H9 (cell line): ENCODE data around the gene DIMT1. TPM values are rescaled to one million over a fixed set of nuclear protein-coding genes. Genes with fewer than 3 reads are reported as not detected.
A peak's percentile ranks its signal among the peaks of the same experiment; 100 is the strongest.

Experiments used
- DNase-seq: peaks from one replicate; pipeline ENCODE4 v3.0.0-alpha.2; 2017
- H2AFZ ChIP-seq: one replicate; pipeline ENCODE4 v1.6.1; 2013; ENCODE audit warnings: mild to moderate bottlenecking, low read length, control low read depth, moderate library complexity
- H2AK5ac ChIP-seq: 2 replicates; pipeline ENCODE4 v1.6.1; 2013; ENCODE audit warnings: low read length, control low read depth, mixed read lengths; ENCODE audit not compliant: insufficient read length
- H2BK120ac ChIP-seq: one replicate; pipeline ENCODE4 v1.6.1; 2013; ENCODE audit warnings: low read depth, mild to moderate bottlenecking, low read length, control low read depth, inconsistent platforms; ENCODE audit not compliant: poor library complexity, severe bottlenecking
- H2BK12ac ChIP-seq: 2 replicates; pipeline ENCODE4 v1.6.1; 2013; ENCODE audit warnings: low read length, control low read depth, mixed read lengths, low read depth; ENCODE audit not compliant: insufficient read length
- H2BK15ac ChIP-seq: 2 replicates; pipeline ENCODE4 v1.6.1; 2013; ENCODE audit warnings: low read depth, low read length, control low read depth
- H2BK20ac ChIP-seq: one replicate; pipeline ENCODE4 v1.6.1; 2013; ENCODE audit warnings: low read depth, mild to moderate bottlenecking, low read length, control low read depth, inconsistent platforms; ENCODE audit not compliant: poor library complexity, severe bottlenecking
- H2BK5ac ChIP-seq: 2 replicates; pipeline ENCODE4 v1.6.1; 2013; ENCODE audit warnings: low read length, control low read depth, mixed read lengths; ENCODE audit not compliant: insufficient read length
- H3K14ac ChIP-seq: 2 replicates; pipeline ENCODE4 v1.6.1; 2013; ENCODE audit warnings: low read length, control low read depth; ENCODE audit not compliant: insufficient read depth
- H3K18ac ChIP-seq: 2 replicates; pipeline ENCODE4 v1.6.1; 2013; ENCODE audit warnings: low read depth, mild to moderate bottlenecking, mixed read lengths, low read length, control low read depth; ENCODE audit not compliant: insufficient read length
- H3K23ac ChIP-seq: 2 replicates; pipeline ENCODE4 v1.6.1; 2013; ENCODE audit warnings: low read length, control low read depth, mixed read lengths, low read depth; ENCODE audit not compliant: insufficient read length
- H3K23me2 ChIP-seq: 2 replicates; pipeline ENCODE4 v1.6.1; 2013; ENCODE audit warnings: low read depth, mild to moderate bottlenecking, mixed read lengths, low read length, control low read depth; ENCODE audit not compliant: insufficient read length, poor library complexity, severe bottlenecking
- H3K27ac ChIP-seq: 2 replicates; pipeline ENCODE4 v1.5.1; 2013; ENCODE audit warnings: low read length, control low read depth, mixed read lengths, low read depth; ENCODE audit not compliant: insufficient read length
- H3K27me3 ChIP-seq: 2 replicates; pipeline ENCODE4 v1.6.1; 2013; ENCODE audit warnings: low read length, control low read depth, inconsistent platforms; ENCODE audit not compliant: insufficient read depth
- H3K4ac ChIP-seq: 2 replicates; pipeline ENCODE4 v1.6.1; 2013; ENCODE audit warnings: low read depth, mild to moderate bottlenecking, control low read depth, inconsistent platforms, low read length, moderate library complexity
- H3K4me1 ChIP-seq: 2 replicates; pipeline ENCODE4 v1.6.1; 2013; ENCODE audit warnings: low read length, control low read depth, inconsistent platforms; ENCODE audit not compliant: insufficient read depth
- H3K4me2 ChIP-seq: 2 replicates; pipeline ENCODE4 v1.6.1; 2013; ENCODE audit warnings: low read length, control low read depth, mixed read lengths; ENCODE audit not compliant: insufficient read length, insufficient read depth
- H3K56ac ChIP-seq: 2 replicates; pipeline ENCODE4 v1.6.1; 2013; ENCODE audit warnings: low read depth, mild to moderate bottlenecking, mixed read lengths, low read length, control low read depth; ENCODE audit not compliant: insufficient read length
- H3K79me1 ChIP-seq: 2 replicates; pipeline ENCODE4 v1.6.1; 2013; ENCODE audit warnings: low read depth, mild to moderate bottlenecking, moderate library complexity, low read length, control low read depth, inconsistent platforms; ENCODE audit not compliant: insufficient read depth, poor library complexity, severe bottlenecking
- H3K79me2 ChIP-seq: 2 replicates; pipeline ENCODE4 v1.6.1; 2013; ENCODE audit warnings: low read length, control low read depth, inconsistent platforms; ENCODE audit not compliant: insufficient read depth
- H3K9ac ChIP-seq: 2 replicates; pipeline ENCODE4 v1.6.1; 2013; ENCODE audit warnings: low read length, control low read depth, mixed read lengths; ENCODE audit not compliant: insufficient read length; ENCODE audit errors: extremely low read depth
- H3K9me3 ChIP-seq: one replicate; pipeline ENCODE4 v1.6.1; 2013; ENCODE audit warnings: low read depth, low read length, inconsistent platforms; ENCODE audit not compliant: control insufficient read depth
- H3T11ph ChIP-seq: one replicate; pipeline ENCODE4 v1.6.1; 2013; ENCODE audit warnings: mild to moderate bottlenecking, low read length, control low read depth, inconsistent platforms
- H4K20me1 ChIP-seq: one replicate; pipeline ENCODE4 v1.6.1; 2013; ENCODE audit not compliant: control insufficient read depth, insufficient read length, insufficient read depth
- H4K5ac ChIP-seq: 2 replicates; pipeline ENCODE4 v1.6.1; 2013; ENCODE audit warnings: low read depth, mild to moderate bottlenecking, mixed read lengths, low read length, control low read depth; ENCODE audit not compliant: insufficient read length
- H4K8ac ChIP-seq: replicated peaks from 2 replicates; pipeline ENCODE4 v1.6.1; 2013; ENCODE audit warnings: low read length, control low read depth, mixed read lengths, low read depth; ENCODE audit not compliant: insufficient read length
- H4K91ac ChIP-seq: 2 replicates; pipeline ENCODE4 v1.6.1; 2013; ENCODE audit warnings: low read depth, mild to moderate bottlenecking, moderate library complexity, mixed read lengths, low read length, control low read depth; ENCODE audit not compliant: insufficient read length
- H3K27ac Mint-ChIP-seq, 3 experiments: 2 replicates in 2 of 3; 3 replicates in 1 of 3; pipeline ENCODE4 v1.8.0; 2020 to 2021; ENCODE audit warnings: mixed read lengths in 3 of 3, mild to moderate bottlenecking in 1 of 3, moderate library complexity in 1 of 3
- H3K27me3 Mint-ChIP-seq: 2 replicates; pipeline ENCODE4 v1.8.0; 2021; ENCODE audit warnings: low read depth, mild to moderate bottlenecking, moderate library complexity, mixed read lengths
- H3K36me3 Mint-ChIP-seq, 3 experiments: 2 replicates in 2 of 3; 3 replicates in 1 of 3; pipeline ENCODE4 v1.8.0; 2020 to 2021; ENCODE audit warnings: low read depth in 3 of 3, mixed read lengths in 3 of 3; ENCODE audit not compliant: insufficient read depth in 1 of 3
- H3K4me1 Mint-ChIP-seq, 2 experiments: 2 replicates each; pipeline ENCODE4 v1.8.0; 2020; ENCODE audit warnings: mixed read lengths in 2 of 2
- H3K4me3 Mint-ChIP-seq, 2 experiments: 2 replicates in 1 of 2; 3 replicates in 1 of 2; pipeline ENCODE4 v1.8.0; 2020 to 2021; ENCODE audit warnings: mild to moderate bottlenecking in 2 of 2, mixed read lengths in 2 of 2, moderate library complexity in 1 of 2
- H3K9me3 Mint-ChIP-seq, 2 experiments: 2 replicates in 1 of 2; 3 replicates in 1 of 2; pipeline ENCODE4 v1.8.0; 2020; ENCODE audit warnings: mild to moderate bottlenecking in 2 of 2, mixed read lengths in 2 of 2, moderate library complexity in 1 of 2
- CTCF ChIP-seq: fragments of 200-600 bp; sonication (generic); conservative IDR thresholded peaks from 3 replicates; pipeline ENCODE4 v1.8.0; 2021; ENCODE audit warnings: antibody characterized with exemption, mild to moderate bottlenecking
- WGBS: extraction: QIAGEN DNeasy Blood & Tissue Kit; methylation state at CpG from one replicate; pipeline ENCODE4 v1.1.7; 2013; ENCODE audit warnings: missing lambda C conversion rate, low lambda C conversion rate, mixed read lengths; ENCODE audit not compliant: insufficient read length; ENCODE audit errors: extremely low coverage; 5-methylcytosine and 5-hydroxymethylcytosine counted together
- total RNA-seq: library from RNA; stranded (reverse); gene quantifications from 2 replicates; pipeline ENCODE4 v1.2.1, GENCODE V29; 2021

The DIMT1 gene
- total RNA-seq, 1 experiment from 2014 or later = 36.0 TPM

- peak overlapping the region in 2 of 3 experiments; percentile 95 to 99; a peak in 2 of 7 replicates for H3K27ac Mint-ChIP-seq
- Histone ChIP-seq H3K9me3 (no peaks in the 10 kb centered on the region), H2BK12ac (no peak overlapping the region), H2BK20ac (no peak overlapping the region), H3K27me3 (no peaks in the 10 kb centered on the region), H3K56ac (no peak overlapping the region), H3K18ac (no peak overlapping the region), H4K8ac (no peak overlapping the region), H3K79me1 (no peaks in the 10 kb centered on the region), H3K4me2 (peak overlapping the region; percentile 57), H3K4me1 (no peaks in the 10 kb centered on the region), H3K9ac (peak overlapping the region; percentile 70), H2AK5ac (no peak overlapping the region), H3K4ac (no peak overlapping the region), H2BK120ac (no peak overlapping the region), H3K14ac (no peak overlapping the region), H2BK5ac (no peak overlapping the region), H3K23me2 (no peaks in the 10 kb centered on the region), H3K79me2 (peaks cover 26% of the 10 kb centered on the region), H2AFZ (no peak overlapping the region), H4K91ac (no peak overlapping the region), H3T11ph (no peak overlapping the region), H4K5ac (no peak overlapping the region), H3K23ac (no peak overlapping the region), H2BK15ac (no peak overlapping the region), H4K20me1 (no peaks in the 10 kb centered on the region), H3K27ac (no peak overlapping the region)
- WGBS = no CpG with 5 or more reads among the region's 3 CpGs
- no peaks in the 10 kb centered on the region for H3K9me3 Mint-ChIP-seq
- TF ChIP-seq CTCF = no peak
- DNase-seq = no peak
- peak overlapping the region; percentile 93 to 96 for H3K4me3 Mint-ChIP-seq
- H3K4me1 Mint-ChIP-seq = peaks cover 9 to 13% of the 10 kb centered on the region in 2 experiments
- no peaks in the 10 kb centered on the region; the same call in 1 of the 2 replicates for H3K27me3 Mint-ChIP-seq
- peaks cover 0 to 2% (median 1%) of the 10 kb centered on the region in 3 experiments; a peak in 2 of 7 replicates for H3K36me3 Mint-ChIP-seq
Measured at GRCh38 chr5:62413711-62414110, 10.0 kb upstream of the DIMT1 start.
